GM23248 (cell line): ENCODE data around the gene PPP1R15B.

ENCODE experiments used
- EZH2 ChIP-seq: fragments of 200-600 bp; sonication (generic); IDR thresholded peaks from 2 replicates; pipeline ENCODE4 v1.6.1; 2018; ENCODE audit warnings: antibody characterized with exemption, mild to moderate bottlenecking; ENCODE audit not compliant: insufficient read depth, poor library complexity, severe bottlenecking
- EZH2phosphoT487 ChIP-seq: fragments of 200-600 bp; sonication (generic); IDR thresholded peaks from 2 replicates; pipeline ENCODE4 v1.6.1; 2018; ENCODE audit warnings: antibody characterized with exemption, moderate library complexity, mild to moderate bottlenecking, low read depth; ENCODE audit not compliant: insufficient read depth

- TF ChIP-seq EZH2 (no peak), EZH2phosphoT487 (no peak)
These were observed 51.3 kb downstream of the PPP1R15B start for GRCh38 chr1:204360314-204360713.
